Stimulated activated effector memory CD8-positive, alpha-beta T cell treated with anti-CD3 and anti-CD28 coated beads, Interleukin-12 subunit alpha, Interleukin-12 subunit beta, amount 100 ng/mL, for 72 hours (primary cell): ENCODE measurements around the gene MUS81.

Experiments used
- ATAC-seq: fragments of 150-1000 bp; cut with Tn5 transposase; 2 replicates; pipeline ENCODE4 v1.10.0; 2021
- DNase-seq, 2 donors: peaks; one replicate each; pipeline ENCODE4 v3.0.0; 2021 to 2022; ENCODE audit warnings: low spot score in 2 of 2
- H3K27ac Mint-ChIP-seq: one replicate; pipeline ENCODE4 v1.8.0; 2022; ENCODE audit warnings: mild to moderate bottlenecking, mixed read lengths
- H3K36me3 Mint-ChIP-seq: one replicate; pipeline ENCODE4 v1.8.0; 2022; ENCODE audit warnings: mild to moderate bottlenecking, mixed read lengths
- H3K4me1 Mint-ChIP-seq: one replicate; pipeline ENCODE4 v1.8.0; 2022; ENCODE audit warnings: mixed read lengths
- H3K4me3 Mint-ChIP-seq: one replicate; pipeline ENCODE4 v1.8.0; 2022; ENCODE audit warnings: mild to moderate bottlenecking, mixed read lengths
- H3K9me3 Mint-ChIP-seq: one replicate; pipeline ENCODE4 v1.8.0; 2022; ENCODE audit warnings: mixed read lengths

The MUS81 gene

GRCh38 chr11:65862941-65863888, 3.0 kb downstream of the MUS81 start:
- Mint-ChIP-seq H3K27ac (peak overlapping the region; percentile 97), H3K4me3 (peak overlapping the region; percentile 97), H3K36me3 (peaks cover 92% of the 10 kb centered on the region), H3K9me3 (no peaks in the 10 kb centered on the region), H3K4me1 (peaks cover 46% of the 10 kb centered on the region)
- no peak for ATAC-seq
- DNase-seq, result no peak

GRCh38 chr11:65863889-65864705, 3.9 kb downstream of the MUS81 start:
- peaks cover 89% of the 10 kb centered on the region for H3K36me3 Mint-ChIP-seq
- H3K27ac Mint-ChIP-seq, result no peak overlapping the region
- DNase-seq, result no peak
- H3K4me3 Mint-ChIP-seq, result no peak overlapping the region
- ATAC-seq, result no peak
- H3K9me3 Mint-ChIP-seq, result no peaks in the 10 kb centered on the region
- peaks cover 37% of the 10 kb centered on the region for H3K4me1 Mint-ChIP-seq

GRCh38 chr11:65864706-65865471, 4.7 kb downstream of the MUS81 start:
- H3K36me3 Mint-ChIP-seq, result peaks cover 81% of the 10 kb centered on the region
- H3K4me3 Mint-ChIP-seq, result no peak overlapping the region

GRCh38 chr11:65865550-65866172, 5.4 kb downstream of the MUS81 start:
- Mint-ChIP-seq H3K27ac (peak overlapping the region; percentile 32), H3K9me3 (no peaks in the 10 kb centered on the region), H3K36me3 (peaks cover 73% of the 10 kb centered on the region), H3K4me3 (no peak overlapping the region), H3K4me1 (peaks cover 39% of the 10 kb centered on the region)
- no peak for DNase-seq
- no peak for ATAC-seq

More at GRCh38 chr11:65864706-65865471, 4.7 kb downstream of the MUS81 start:
- peak overlapping the region; percentile 32 for H3K27ac Mint-ChIP-seq
- H3K9me3 Mint-ChIP-seq, result no peaks in the 10 kb centered on the region
- ATAC-seq (no peak), DNase-seq (no peak)
- peaks cover 37% of the 10 kb centered on the region for H3K4me1 Mint-ChIP-seq

- ATAC-seq (no peak), DNase-seq (no peak)
- no peaks in the 10 kb centered on the region for H3K9me3 Mint-ChIP-seq
- peak overlapping the region; percentile 32 for H3K27ac Mint-ChIP-seq
- no peak overlapping the region for H3K4me3 Mint-ChIP-seq
- peaks cover 63% of the 10 kb centered on the region for H3K36me3 Mint-ChIP-seq
- H3K4me1 Mint-ChIP-seq, result peaks cover 43% of the 10 kb centered on the region
These were observed 6.5 kb downstream of the MUS81 start for GRCh38 chr11:65866509-65867283.

GRCh38 chr11:65867284-65868071, 7.2 kb downstream of the MUS81 start:
- Mint-ChIP-seq H3K36me3 (peaks cover 55% of the 10 kb centered on the region), H3K27ac (peak overlapping the region; percentile 32), H3K4me3 (no peak overlapping the region), H3K9me3 (no peaks in the 10 kb centered on the region), H3K4me1 (peaks cover 35% of the 10 kb centered on the region)
- DNase-seq (no peak), ATAC-seq (no peak)

GRCh38 chr11:65868076-65868667, 7.9 kb downstream of the MUS81 start:
- peaks cover 52% of the 10 kb centered on the region for H3K36me3 Mint-ChIP-seq
- peaks cover 33% of the 10 kb centered on the region for H3K4me1 Mint-ChIP-seq
- DNase-seq (no peak), ATAC-seq (no peak)
- H3K27ac Mint-ChIP-seq, result no peak overlapping the region
- no peak overlapping the region for H3K4me3 Mint-ChIP-seq
- H3K9me3 Mint-ChIP-seq, result no peaks in the 10 kb centered on the region

- no peak for DNase-seq
- no peak overlapping the region for H3K27ac Mint-ChIP-seq
These were observed 8.7 kb downstream of the MUS81 start for GRCh38 chr11:65868907-65869306.

GRCh38 chr11:65869643-65870306, 9.5 kb downstream of the MUS81 start:
- no peak for ATAC-seq
- Mint-ChIP-seq H3K36me3 (peaks cover 43% of the 10 kb centered on the region), H3K9me3 (no peaks in the 10 kb centered on the region), H3K27ac (peak overlapping the region; percentile 83), H3K4me3 (no peak overlapping the region), H3K4me1 (peaks cover 31% of the 10 kb centered on the region)
- no peak for DNase-seq

More at GRCh38 chr11:65868907-65869306, 8.7 kb downstream of the MUS81 start:
- no peak for ATAC-seq
- Mint-ChIP-seq H3K4me3 (no peak overlapping the region), H3K36me3 (peaks cover 52% of the 10 kb centered on the region), H3K9me3 (no peaks in the 10 kb centered on the region), H3K4me1 (peaks cover 31% of the 10 kb centered on the region)

- Mint-ChIP-seq H3K36me3 (peaks cover 38% of the 10 kb centered on the region), H3K4me1 (peaks cover 27% of the 10 kb centered on the region), H3K4me3 (no peak overlapping the region), H3K9me3 (no peaks in the 10 kb centered on the region), H3K27ac (peak overlapping the region; percentile 83)
- ATAC-seq, result no peak
- no peak for DNase-seq
These were observed 10.1 kb downstream of the MUS81 start for GRCh38 chr11:65870307-65870658.

- H3K36me3 Mint-ChIP-seq, result peaks cover 31% of the 10 kb centered on the region
- H3K4me3 Mint-ChIP-seq, result peak overlapping the region; percentile 37
- H3K27ac Mint-ChIP-seq, result no peak overlapping the region
- H3K4me1 Mint-ChIP-seq, result peaks cover 25% of the 10 kb centered on the region
- no peak for DNase-seq
- ATAC-seq, result no peak
- no peaks in the 10 kb centered on the region for H3K9me3 Mint-ChIP-seq
These were observed 10.8 kb downstream of the MUS81 start for GRCh38 chr11:65870706-65871681.
